ENCODE measurements around the gene RXRG. TPM values are rescaled to one million over a fixed set of nuclear protein-coding genes. Genes with fewer than 3 reads are reported as not detected.

The RXRG gene
- total and polyA plus RNA-seq, 8 donors, result 0.32 to 10.4 (median 1.3) TPM

- FAIRE-seq, result no peak
- Histone ChIP-seq H3K4me1 (no peaks in the 10 kb centered on the region), H3K27me3 (peaks cover 0 to 4% (median under 1%) of the 10 kb centered on the region in 4 donors), H3K27ac (no peak overlapping the region), H3K4me3 (no peak overlapping the region), H3K9me3 (no peaks in the 10 kb centered on the region), H3K36me3 (no peaks in the 10 kb centered on the region)
- no peak for DNase-seq
- peak in 2 of 4 donors; percentile 46 to 64 for ATAC-seq
- TF ChIP-seq CTCF (IDR thresholded peaks at IDR 0.05), result no peak
- intact Hi-C loops (cut with DNase I), result no loop called here
- WGBS, 2 donors, result 13 to 22% methylated on average over 8 of the region's 8 CpGs
Measured at GRCh38 chr1:165443539-165444311, 1.2 kb downstream of the RXRG start.

GRCh38 chr1:165442653-165443052 is 2.3 kb downstream of the RXRG start:
- H3K9me3 ChIP-seq, result no peaks in the 10 kb centered on the region
- no peaks in the 10 kb centered on the region for H3K36me3 ChIP-seq
- no peak overlapping the region for H3K4me3 ChIP-seq
- no peak for FAIRE-seq
- no peak for TF ChIP-seq CTCF (IDR thresholded peaks at IDR 0.05)
- intact Hi-C loops (cut with DNase I), result no loop called here
- H3K4me1 ChIP-seq, result no peaks in the 10 kb centered on the region
- ATAC-seq, result no peak
- H3K27ac ChIP-seq, result no peak overlapping the region
- H3K27me3 ChIP-seq, result peaks cover 0 to 8% (median 0%) of the 10 kb centered on the region in 4 donors
- no peak for DNase-seq

- TF ChIP-seq CTCF (IDR thresholded peaks at IDR 0.05), result no peak
- no peak overlapping the region for H3K4me3 ChIP-seq
- no peaks in the 10 kb centered on the region for H3K4me1 ChIP-seq
- H3K9me3 ChIP-seq, result no peaks in the 10 kb centered on the region
- FAIRE-seq (no peak), ATAC-seq (no peak), DNase-seq (no peak)
- H3K36me3 ChIP-seq, result no peaks in the 10 kb centered on the region
- H3K27ac ChIP-seq, result no peak overlapping the region
- WGBS, 2 donors, result 64 to 69% methylated on average over 3 of the region's 3 CpGs
- H3K27me3 ChIP-seq, result peaks cover 0 to 8% (median 0%) of the 10 kb centered on the region in 4 donors
- intact Hi-C loops (cut with DNase I), result no loop called here
Measured at GRCh38 chr1:165442053-165442452, 2.9 kb downstream of the RXRG start.

GRCh38 chr1:165441166-165441880 is 3.6 kb downstream of the RXRG start:
- intact Hi-C loops (cut with DNase I), result no loop called here
- TF ChIP-seq CTCF (IDR thresholded peaks at IDR 0.05), result no peak
- Histone ChIP-seq H3K27ac (no peak overlapping the region), H3K4me3 (no peak overlapping the region), H3K27me3 (peaks cover 0 to 8% (median 0%) of the 10 kb centered on the region in 4 donors), H3K9me3 (no peaks in the 10 kb centered on the region), H3K36me3 (no peaks in the 10 kb centered on the region), H3K4me1 (no peaks in the 10 kb centered on the region)
- WGBS, 2 donors, result 61 to 75% methylated on average over 5 of the region's 5 CpGs
- DNase-seq (no peak), FAIRE-seq (no peak), ATAC-seq (no peak)

DNA sequence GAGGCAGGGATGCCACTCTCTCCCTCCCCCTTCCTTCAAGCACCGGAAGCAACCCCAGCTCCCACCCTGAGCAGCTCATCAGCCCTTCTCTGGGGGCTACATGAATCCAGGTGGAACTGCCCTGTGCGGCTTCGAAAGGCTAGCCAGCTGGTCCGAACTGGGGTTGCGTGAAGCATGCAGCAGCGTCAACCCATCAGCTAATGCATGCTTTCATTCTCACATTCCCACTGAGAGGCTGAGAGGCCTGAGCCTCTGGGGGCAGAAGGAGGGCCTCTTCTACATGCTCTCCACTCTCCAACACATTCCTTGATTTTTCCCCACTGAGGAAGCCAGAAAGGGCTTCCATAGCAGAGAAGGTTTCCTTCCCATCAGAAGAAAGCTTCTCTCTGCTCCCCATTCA is 5.6 kb downstream of the RXRG start:
- Histone ChIP-seq H3K4me3 (no peak overlapping the region), H3K36me3 (no peaks in the 10 kb centered on the region), H3K4me1 (no peaks in the 10 kb centered on the region), H3K27ac (no peak overlapping the region), H3K9me3 (no peaks in the 10 kb centered on the region), H3K27me3 (peaks cover 0 to 4% (median 0%) of the 10 kb centered on the region in 4 donors)
- intact Hi-C loops (cut with DNase I), result no loop called here
- FAIRE-seq (no peak), DNase-seq (no peak), ATAC-seq (no peak)
- TF ChIP-seq CTCF (IDR thresholded peaks at IDR 0.05), result no peak
- 43 to 45% methylated on average over 6 of the region's 6 CpGs for WGBS, 2 donors

Data from pancreas (tissue), 10 donors.